Measurements from ENCODE around the gene MRAP. TPM values are rescaled to one million over a fixed set of nuclear protein-coding genes. Genes with fewer than 3 reads are reported as not detected.

MRAP gene
- total and polyA plus RNA-seq, 10 of the 15 experiments (the other 5 are each of a cell fraction or from before 2014, with no cell fraction given), result 0.34 to 1.2 TPM; not detected in 8

GRCh38 chr21:32320726-32321125, 22.1 kb downstream of the MRAP start (continued):
- no peak for TF ChIP-seq SKIL (IDR thresholded peaks at IDR 0.05; ENCODE audit: low read depth, poor library complexity, severe bottlenecking)

GRCh38 chr21:32321480-32321879, 22.8 kb downstream of the MRAP start:
- ChIA-PET CTCF (no interaction called here), RAD21 (ENCODE audit: unreplicated experiment) (no interaction called here), POLR2A (no interaction called here), SMC1A (ENCODE audit: uncharacterized antibody, unreplicated experiment) (no interaction called here)
- H3K4me2 ChIP-seq (ENCODE audit: control insufficient read depth, insufficient read depth), result no peak overlapping the region
- FAIRE-seq (no peak), DNase-seq (ENCODE audit: low read depth, low spot score) (no peak), ATAC-seq (no peak)
- no peaks in the 10 kb centered on the region for H3K4me1 ChIP-seq (ENCODE audit: control insufficient read depth, insufficient read depth, low read length)
- H3K9me3 ChIP-seq (replicated peaks; ENCODE audit: control insufficient read depth, insufficient read depth, low read length), result no peaks in the 10 kb centered on the region; the same call in 2 of the 3 replicates
- intact Hi-C loops (cut with micrococcal nuclease; ENCODE audit: unreplicated experiment) (no loop called here), in situ Hi-C loops (cut with MboI) (no loop called here)
- no peak overlapping the region for H3K9ac ChIP-seq (ENCODE audit: control insufficient read depth, insufficient read depth, low read length)
- H3K79me2 ChIP-seq (ENCODE audit: control insufficient read depth, insufficient read depth, low read length), result no peaks in the 10 kb centered on the region
- BruUV-seq (replicated peaks), result no TSS peak
- no peaks in the 10 kb centered on the region for H4K20me1 ChIP-seq (ENCODE audit: control insufficient read depth, insufficient read depth)
- H3K36me3 ChIP-seq (ENCODE audit: control insufficient read depth in 2 of 2, insufficient read depth in 2 of 2, low read length in 1 of 2), result peaks cover 47 to 49% of the 10 kb centered on the region in 2 experiments
- H2AFZ ChIP-seq (ENCODE audit: control insufficient read depth, low read depth, low read length), result no peak overlapping the region
- 86% methylated on average over 13 of the region's 13 CpGs for WGBS (ENCODE audit: insufficient coverage, insufficient replicate concordance, low lambda C conversion rate, missing lambda C conversion rate)
- no peak overlapping the region for H3K4me3 ChIP-seq
- H3K27ac ChIP-seq (ENCODE audit: control insufficient read depth, insufficient read depth), result no peak overlapping the region
- TF ChIP-seq PAX8 (IDR thresholded peaks at IDR 0.05) (no peak), STAT3 (IDR thresholded peaks at IDR 0.05; ENCODE audit: low read depth, low read length) (no peak), CHD1 (IDR thresholded peaks at IDR 0.05; ENCODE audit: low read depth, low read length) (no peak), SIX5 (IDR thresholded peaks at IDR 0.05; ENCODE audit: low read depth, low read length, severe bottlenecking) (no peak), TARDBP (IDR thresholded peaks at IDR 0.05; ENCODE audit: borderline replicate concordance) (no peak), SIN3A (IDR thresholded peaks at IDR 0.05; ENCODE audit: low read depth, low read length) (no peak), HCFC1 (IDR thresholded peaks at IDR 0.05; ENCODE audit: low read length) (no peak), IKZF1 (conservative IDR thresholded peaks at IDR 0.05) (no peak), E2F4 (IDR thresholded peaks at IDR 0.05; ENCODE audit: low read depth, low read length) (no peak), CBFB (IDR thresholded peaks at IDR 0.05; ENCODE audit: low read depth) (no peak), RELA (IDR thresholded peaks at IDR 0.05; ENCODE audit: borderline replicate concordance, partially characterized antibody) (no peak), ATF3 (IDR thresholded peaks at IDR 0.05; ENCODE audit: borderline replicate concordance, extremely low read depth, low read depth, low read length) (no peak), RUNX3 (IDR thresholded peaks at IDR 0.05; ENCODE audit: low read length) (no peak)
- no peaks in the 10 kb centered on the region for H3K27me3 ChIP-seq (replicated peaks in 1 of 2; ENCODE audit: control insufficient read depth in 2 of 2, insufficient read depth in 2 of 2, low read length in 1 of 2)
